H9 (cell line): ENCODE measurements around the gene OSBPL8. TPM values are rescaled to one million over a fixed set of nuclear protein-coding genes. Genes with fewer than 3 reads are reported as not detected.

ENCODE experiments used
- DNase-seq: peaks from one replicate; pipeline ENCODE4 v3.0.0-alpha.2; 2017
- H2AFZ ChIP-seq: one replicate; pipeline ENCODE4 v1.6.1; 2013; ENCODE audit warnings: mild to moderate bottlenecking, low read length, control low read depth, moderate library complexity
- H2AK5ac ChIP-seq: 2 replicates; pipeline ENCODE4 v1.6.1; 2013; ENCODE audit warnings: low read length, control low read depth, mixed read lengths; ENCODE audit not compliant: insufficient read length
- H2BK120ac ChIP-seq: one replicate; pipeline ENCODE4 v1.6.1; 2013; ENCODE audit warnings: low read depth, mild to moderate bottlenecking, low read length, control low read depth, inconsistent platforms; ENCODE audit not compliant: poor library complexity, severe bottlenecking
- H2BK12ac ChIP-seq: 2 replicates; pipeline ENCODE4 v1.6.1; 2013; ENCODE audit warnings: low read length, control low read depth, mixed read lengths, low read depth; ENCODE audit not compliant: insufficient read length
- H2BK15ac ChIP-seq: 2 replicates; pipeline ENCODE4 v1.6.1; 2013; ENCODE audit warnings: low read depth, low read length, control low read depth
- H2BK20ac ChIP-seq: one replicate; pipeline ENCODE4 v1.6.1; 2013; ENCODE audit warnings: low read depth, mild to moderate bottlenecking, low read length, control low read depth, inconsistent platforms; ENCODE audit not compliant: poor library complexity, severe bottlenecking
- H2BK5ac ChIP-seq: 2 replicates; pipeline ENCODE4 v1.6.1; 2013; ENCODE audit warnings: low read length, control low read depth, mixed read lengths; ENCODE audit not compliant: insufficient read length
- H3K14ac ChIP-seq: 2 replicates; pipeline ENCODE4 v1.6.1; 2013; ENCODE audit warnings: low read length, control low read depth; ENCODE audit not compliant: insufficient read depth
- H3K18ac ChIP-seq: 2 replicates; pipeline ENCODE4 v1.6.1; 2013; ENCODE audit warnings: low read depth, mild to moderate bottlenecking, mixed read lengths, low read length, control low read depth; ENCODE audit not compliant: insufficient read length
- H3K23ac ChIP-seq: 2 replicates; pipeline ENCODE4 v1.6.1; 2013; ENCODE audit warnings: low read length, control low read depth, mixed read lengths, low read depth; ENCODE audit not compliant: insufficient read length
- H3K23me2 ChIP-seq: 2 replicates; pipeline ENCODE4 v1.6.1; 2013; ENCODE audit warnings: low read depth, mild to moderate bottlenecking, mixed read lengths, low read length, control low read depth; ENCODE audit not compliant: insufficient read length, poor library complexity, severe bottlenecking
- H3K27ac ChIP-seq: 2 replicates; pipeline ENCODE4 v1.5.1; 2013; ENCODE audit warnings: low read length, control low read depth, mixed read lengths, low read depth; ENCODE audit not compliant: insufficient read length
- H3K27me3 ChIP-seq: 2 replicates; pipeline ENCODE4 v1.6.1; 2013; ENCODE audit warnings: low read length, control low read depth, inconsistent platforms; ENCODE audit not compliant: insufficient read depth
- H3K4ac ChIP-seq: 2 replicates; pipeline ENCODE4 v1.6.1; 2013; ENCODE audit warnings: low read depth, mild to moderate bottlenecking, control low read depth, inconsistent platforms, low read length, moderate library complexity
- H3K4me1 ChIP-seq: 2 replicates; pipeline ENCODE4 v1.6.1; 2013; ENCODE audit warnings: low read length, control low read depth, inconsistent platforms; ENCODE audit not compliant: insufficient read depth
- H3K4me2 ChIP-seq: 2 replicates; pipeline ENCODE4 v1.6.1; 2013; ENCODE audit warnings: low read length, control low read depth, mixed read lengths; ENCODE audit not compliant: insufficient read length, insufficient read depth
- H3K56ac ChIP-seq: 2 replicates; pipeline ENCODE4 v1.6.1; 2013; ENCODE audit warnings: low read depth, mild to moderate bottlenecking, mixed read lengths, low read length, control low read depth; ENCODE audit not compliant: insufficient read length
- H3K79me1 ChIP-seq: 2 replicates; pipeline ENCODE4 v1.6.1; 2013; ENCODE audit warnings: low read depth, mild to moderate bottlenecking, moderate library complexity, low read length, control low read depth, inconsistent platforms; ENCODE audit not compliant: insufficient read depth, poor library complexity, severe bottlenecking
- H3K79me2 ChIP-seq: 2 replicates; pipeline ENCODE4 v1.6.1; 2013; ENCODE audit warnings: low read length, control low read depth, inconsistent platforms; ENCODE audit not compliant: insufficient read depth
- H3K9ac ChIP-seq: 2 replicates; pipeline ENCODE4 v1.6.1; 2013; ENCODE audit warnings: low read length, control low read depth, mixed read lengths; ENCODE audit not compliant: insufficient read length; ENCODE audit errors: extremely low read depth
- H3K9me3 ChIP-seq: one replicate; pipeline ENCODE4 v1.6.1; 2013; ENCODE audit warnings: low read depth, low read length, inconsistent platforms; ENCODE audit not compliant: control insufficient read depth
- H3T11ph ChIP-seq: one replicate; pipeline ENCODE4 v1.6.1; 2013; ENCODE audit warnings: mild to moderate bottlenecking, low read length, control low read depth, inconsistent platforms
- H4K20me1 ChIP-seq: one replicate; pipeline ENCODE4 v1.6.1; 2013; ENCODE audit not compliant: control insufficient read depth, insufficient read length, insufficient read depth
- H4K5ac ChIP-seq: 2 replicates; pipeline ENCODE4 v1.6.1; 2013; ENCODE audit warnings: low read depth, mild to moderate bottlenecking, mixed read lengths, low read length, control low read depth; ENCODE audit not compliant: insufficient read length
- H4K8ac ChIP-seq: replicated peaks from 2 replicates; pipeline ENCODE4 v1.6.1; 2013; ENCODE audit warnings: low read length, control low read depth, mixed read lengths, low read depth; ENCODE audit not compliant: insufficient read length
- H4K91ac ChIP-seq: 2 replicates; pipeline ENCODE4 v1.6.1; 2013; ENCODE audit warnings: low read depth, mild to moderate bottlenecking, moderate library complexity, mixed read lengths, low read length, control low read depth; ENCODE audit not compliant: insufficient read length
- H3K27ac Mint-ChIP-seq, 3 experiments: 2 replicates in 2 of 3; 3 replicates in 1 of 3; pipeline ENCODE4 v1.8.0; 2020 to 2021; ENCODE audit warnings: mixed read lengths in 3 of 3, mild to moderate bottlenecking in 1 of 3, moderate library complexity in 1 of 3
- H3K27me3 Mint-ChIP-seq: 2 replicates; pipeline ENCODE4 v1.8.0; 2021; ENCODE audit warnings: low read depth, mild to moderate bottlenecking, moderate library complexity, mixed read lengths
- H3K36me3 Mint-ChIP-seq, 3 experiments: 2 replicates in 2 of 3; 3 replicates in 1 of 3; pipeline ENCODE4 v1.8.0; 2020 to 2021; ENCODE audit warnings: low read depth in 3 of 3, mixed read lengths in 3 of 3; ENCODE audit not compliant: insufficient read depth in 1 of 3
- H3K4me1 Mint-ChIP-seq, 2 experiments: 2 replicates each; pipeline ENCODE4 v1.8.0; 2020; ENCODE audit warnings: mixed read lengths in 2 of 2
- H3K4me3 Mint-ChIP-seq, 2 experiments: 2 replicates in 1 of 2; 3 replicates in 1 of 2; pipeline ENCODE4 v1.8.0; 2020 to 2021; ENCODE audit warnings: mild to moderate bottlenecking in 2 of 2, mixed read lengths in 2 of 2, moderate library complexity in 1 of 2
- H3K9me3 Mint-ChIP-seq, 2 experiments: 2 replicates in 1 of 2; 3 replicates in 1 of 2; pipeline ENCODE4 v1.8.0; 2020; ENCODE audit warnings: mild to moderate bottlenecking in 2 of 2, mixed read lengths in 2 of 2, moderate library complexity in 1 of 2
- CTCF ChIP-seq: fragments of 200-600 bp; sonication (generic); conservative IDR thresholded peaks from 3 replicates; pipeline ENCODE4 v1.8.0; 2021; ENCODE audit warnings: antibody characterized with exemption, mild to moderate bottlenecking
- WGBS: extraction: QIAGEN DNeasy Blood & Tissue Kit; methylation state at CpG from one replicate; pipeline ENCODE4 v1.1.7; 2013; ENCODE audit warnings: missing lambda C conversion rate, low lambda C conversion rate, mixed read lengths; ENCODE audit not compliant: insufficient read length; ENCODE audit errors: extremely low coverage; 5-methylcytosine and 5-hydroxymethylcytosine counted together
- total RNA-seq: library from RNA; stranded (reverse); gene quantifications from 2 replicates; pipeline ENCODE4 v1.2.1, GENCODE V29; 2021

Gene OSBPL8
- total RNA-seq, 1 experiment from 2014 or later: 61.2 TPM

- no peak overlapping the region for H2BK20ac ChIP-seq
- no CpG with 5 or more reads among the region's 1 CpG for WGBS
- H3K9ac ChIP-seq: no peak overlapping the region
- H3K23ac ChIP-seq: no peak overlapping the region
- DNase-seq: no peak
- H2BK12ac ChIP-seq: no peak overlapping the region
- no peaks in the 10 kb centered on the region for H3K27me3 ChIP-seq
- Mint-ChIP-seq H3K4me1 (peaks cover 3 to 11% of the 10 kb centered on the region in 2 experiments; a peak in 3 of 4 replicates), H3K9me3 (no peaks in the 10 kb centered on the region), H3K4me3 (no peak overlapping the region), H3K27ac (no peak overlapping the region), H3K27me3 (no peaks in the 10 kb centered on the region), H3K36me3 (peaks cover 0 to 8% (median 4%) of the 10 kb centered on the region in 3 experiments; a peak in 5 of 7 replicates)
- no peaks in the 10 kb centered on the region for H3K9me3 ChIP-seq
- no peaks in the 10 kb centered on the region for H3K79me2 ChIP-seq
- no peak overlapping the region for H2BK15ac ChIP-seq
- H3K18ac ChIP-seq: no peak overlapping the region
- no peak overlapping the region for H4K5ac ChIP-seq
- H4K20me1 ChIP-seq: no peaks in the 10 kb centered on the region
- peaks cover 3% of the 10 kb centered on the region; the same call in 1 of the 2 replicates for H3K4me1 ChIP-seq
- no peak overlapping the region for H3K27ac ChIP-seq
- no peak overlapping the region for H4K91ac ChIP-seq
- H3K79me1 ChIP-seq: peaks cover 4% of the 10 kb centered on the region
- H3K56ac ChIP-seq: no peak overlapping the region
- H4K8ac ChIP-seq: no peak overlapping the region
- H2AFZ ChIP-seq: no peak overlapping the region
- no peak overlapping the region for H3K4ac ChIP-seq
- H3K14ac ChIP-seq: no peak overlapping the region
- no peak overlapping the region for H2AK5ac ChIP-seq
- H3K23me2 ChIP-seq: no peaks in the 10 kb centered on the region
- H2BK5ac ChIP-seq: no peak overlapping the region
- no peak for TF ChIP-seq CTCF
- H3T11ph ChIP-seq: no peak overlapping the region
- H3K4me2 ChIP-seq: no peak overlapping the region
- H2BK120ac ChIP-seq: no peak overlapping the region
These were observed 114.1 kb downstream of the OSBPL8 start for GRCh38 chr12:76445462-76445861.
